H9 (cell line): ENCODE results near the gene GAS5. TPM values are rescaled to one million over a fixed set of nuclear protein-coding genes. Genes with fewer than 3 reads are reported as not detected.

Experiments used
- DNase-seq: peaks from one replicate; pipeline ENCODE4 v3.0.0-alpha.2; 2017
- H2AFZ ChIP-seq: one replicate; pipeline ENCODE4 v1.6.1; 2013; ENCODE audit warnings: mild to moderate bottlenecking, low read length, control low read depth, moderate library complexity
- H2AK5ac ChIP-seq: 2 replicates; pipeline ENCODE4 v1.6.1; 2013; ENCODE audit warnings: low read length, control low read depth, mixed read lengths; ENCODE audit not compliant: insufficient read length
- H2BK120ac ChIP-seq: one replicate; pipeline ENCODE4 v1.6.1; 2013; ENCODE audit warnings: low read depth, mild to moderate bottlenecking, low read length, control low read depth, inconsistent platforms; ENCODE audit not compliant: poor library complexity, severe bottlenecking
- H2BK12ac ChIP-seq: 2 replicates; pipeline ENCODE4 v1.6.1; 2013; ENCODE audit warnings: low read length, control low read depth, mixed read lengths, low read depth; ENCODE audit not compliant: insufficient read length
- H2BK15ac ChIP-seq: 2 replicates; pipeline ENCODE4 v1.6.1; 2013; ENCODE audit warnings: low read depth, low read length, control low read depth
- H2BK20ac ChIP-seq: one replicate; pipeline ENCODE4 v1.6.1; 2013; ENCODE audit warnings: low read depth, mild to moderate bottlenecking, low read length, control low read depth, inconsistent platforms; ENCODE audit not compliant: poor library complexity, severe bottlenecking
- H2BK5ac ChIP-seq: 2 replicates; pipeline ENCODE4 v1.6.1; 2013; ENCODE audit warnings: low read length, control low read depth, mixed read lengths; ENCODE audit not compliant: insufficient read length
- H3K14ac ChIP-seq: 2 replicates; pipeline ENCODE4 v1.6.1; 2013; ENCODE audit warnings: low read length, control low read depth; ENCODE audit not compliant: insufficient read depth
- H3K18ac ChIP-seq: 2 replicates; pipeline ENCODE4 v1.6.1; 2013; ENCODE audit warnings: low read depth, mild to moderate bottlenecking, mixed read lengths, low read length, control low read depth; ENCODE audit not compliant: insufficient read length
- H3K23ac ChIP-seq: 2 replicates; pipeline ENCODE4 v1.6.1; 2013; ENCODE audit warnings: low read length, control low read depth, mixed read lengths, low read depth; ENCODE audit not compliant: insufficient read length
- H3K23me2 ChIP-seq: 2 replicates; pipeline ENCODE4 v1.6.1; 2013; ENCODE audit warnings: low read depth, mild to moderate bottlenecking, mixed read lengths, low read length, control low read depth; ENCODE audit not compliant: insufficient read length, poor library complexity, severe bottlenecking
- H3K27ac ChIP-seq: 2 replicates; pipeline ENCODE4 v1.5.1; 2013; ENCODE audit warnings: low read length, control low read depth, mixed read lengths, low read depth; ENCODE audit not compliant: insufficient read length
- H3K27me3 ChIP-seq: 2 replicates; pipeline ENCODE4 v1.6.1; 2013; ENCODE audit warnings: low read length, control low read depth, inconsistent platforms; ENCODE audit not compliant: insufficient read depth
- H3K4ac ChIP-seq: 2 replicates; pipeline ENCODE4 v1.6.1; 2013; ENCODE audit warnings: low read depth, mild to moderate bottlenecking, control low read depth, inconsistent platforms, low read length, moderate library complexity
- H3K4me1 ChIP-seq: 2 replicates; pipeline ENCODE4 v1.6.1; 2013; ENCODE audit warnings: low read length, control low read depth, inconsistent platforms; ENCODE audit not compliant: insufficient read depth
- H3K4me2 ChIP-seq: 2 replicates; pipeline ENCODE4 v1.6.1; 2013; ENCODE audit warnings: low read length, control low read depth, mixed read lengths; ENCODE audit not compliant: insufficient read length, insufficient read depth
- H3K56ac ChIP-seq: 2 replicates; pipeline ENCODE4 v1.6.1; 2013; ENCODE audit warnings: low read depth, mild to moderate bottlenecking, mixed read lengths, low read length, control low read depth; ENCODE audit not compliant: insufficient read length
- H3K79me1 ChIP-seq: 2 replicates; pipeline ENCODE4 v1.6.1; 2013; ENCODE audit warnings: low read depth, mild to moderate bottlenecking, moderate library complexity, low read length, control low read depth, inconsistent platforms; ENCODE audit not compliant: insufficient read depth, poor library complexity, severe bottlenecking
- H3K79me2 ChIP-seq: 2 replicates; pipeline ENCODE4 v1.6.1; 2013; ENCODE audit warnings: low read length, control low read depth, inconsistent platforms; ENCODE audit not compliant: insufficient read depth
- H3K9ac ChIP-seq: 2 replicates; pipeline ENCODE4 v1.6.1; 2013; ENCODE audit warnings: low read length, control low read depth, mixed read lengths; ENCODE audit not compliant: insufficient read length; ENCODE audit errors: extremely low read depth
- H3K9me3 ChIP-seq: one replicate; pipeline ENCODE4 v1.6.1; 2013; ENCODE audit warnings: low read depth, low read length, inconsistent platforms; ENCODE audit not compliant: control insufficient read depth
- H3T11ph ChIP-seq: one replicate; pipeline ENCODE4 v1.6.1; 2013; ENCODE audit warnings: mild to moderate bottlenecking, low read length, control low read depth, inconsistent platforms
- H4K20me1 ChIP-seq: one replicate; pipeline ENCODE4 v1.6.1; 2013; ENCODE audit not compliant: control insufficient read depth, insufficient read length, insufficient read depth
- H4K5ac ChIP-seq: 2 replicates; pipeline ENCODE4 v1.6.1; 2013; ENCODE audit warnings: low read depth, mild to moderate bottlenecking, mixed read lengths, low read length, control low read depth; ENCODE audit not compliant: insufficient read length
- H4K8ac ChIP-seq: replicated peaks from 2 replicates; pipeline ENCODE4 v1.6.1; 2013; ENCODE audit warnings: low read length, control low read depth, mixed read lengths, low read depth; ENCODE audit not compliant: insufficient read length
- H4K91ac ChIP-seq: 2 replicates; pipeline ENCODE4 v1.6.1; 2013; ENCODE audit warnings: low read depth, mild to moderate bottlenecking, moderate library complexity, mixed read lengths, low read length, control low read depth; ENCODE audit not compliant: insufficient read length
- H3K27ac Mint-ChIP-seq, 3 experiments: 2 replicates in 2 of 3; 3 replicates in 1 of 3; pipeline ENCODE4 v1.8.0; 2020 to 2021; ENCODE audit warnings: mixed read lengths in 3 of 3, mild to moderate bottlenecking in 1 of 3, moderate library complexity in 1 of 3
- H3K27me3 Mint-ChIP-seq: 2 replicates; pipeline ENCODE4 v1.8.0; 2021; ENCODE audit warnings: low read depth, mild to moderate bottlenecking, moderate library complexity, mixed read lengths
- H3K36me3 Mint-ChIP-seq, 3 experiments: 2 replicates in 2 of 3; 3 replicates in 1 of 3; pipeline ENCODE4 v1.8.0; 2020 to 2021; ENCODE audit warnings: low read depth in 3 of 3, mixed read lengths in 3 of 3; ENCODE audit not compliant: insufficient read depth in 1 of 3
- H3K4me1 Mint-ChIP-seq, 2 experiments: 2 replicates each; pipeline ENCODE4 v1.8.0; 2020; ENCODE audit warnings: mixed read lengths in 2 of 2
- H3K4me3 Mint-ChIP-seq, 2 experiments: 2 replicates in 1 of 2; 3 replicates in 1 of 2; pipeline ENCODE4 v1.8.0; 2020 to 2021; ENCODE audit warnings: mild to moderate bottlenecking in 2 of 2, mixed read lengths in 2 of 2, moderate library complexity in 1 of 2
- H3K9me3 Mint-ChIP-seq, 2 experiments: 2 replicates in 1 of 2; 3 replicates in 1 of 2; pipeline ENCODE4 v1.8.0; 2020; ENCODE audit warnings: mild to moderate bottlenecking in 2 of 2, mixed read lengths in 2 of 2, moderate library complexity in 1 of 2
- CTCF ChIP-seq: fragments of 200-600 bp; sonication (generic); conservative IDR thresholded peaks from 3 replicates; pipeline ENCODE4 v1.8.0; 2021; ENCODE audit warnings: antibody characterized with exemption, mild to moderate bottlenecking
- WGBS: extraction: QIAGEN DNeasy Blood & Tissue Kit; methylation state at CpG from one replicate; pipeline ENCODE4 v1.1.7; 2013; ENCODE audit warnings: missing lambda C conversion rate, low lambda C conversion rate, mixed read lengths; ENCODE audit not compliant: insufficient read length; ENCODE audit errors: extremely low coverage; 5-methylcytosine and 5-hydroxymethylcytosine counted together
- total RNA-seq: library from RNA; stranded (reverse); gene quantifications from 2 replicates; pipeline ENCODE4 v1.2.1, GENCODE V29; 2021

GAS5 gene
- total RNA-seq, 1 experiment from 2014 or later, result 690 TPM

- Histone ChIP-seq H3K9me3 (no peaks in the 10 kb centered on the region), H3K56ac (no peak overlapping the region), H3K27me3 (no peaks in the 10 kb centered on the region), H3K23me2 (peaks cover 9% of the 10 kb centered on the region), H3K79me1 (no peaks in the 10 kb centered on the region), H3T11ph (no peak overlapping the region), H3K27ac (peak overlapping the region; percentile 22), H2AFZ (no peak overlapping the region), H3K9ac (peak overlapping the region; percentile 98), H2BK12ac (no peak overlapping the region), H3K4ac (no peak overlapping the region), H2AK5ac (no peak overlapping the region), H2BK20ac (no peak overlapping the region), H3K18ac (no peak overlapping the region), H4K8ac (no peak overlapping the region), H3K23ac (no peak overlapping the region), H3K4me1 (no peaks in the 10 kb centered on the region), H3K4me2 (peak overlapping the region; percentile 23), H4K91ac (no peak overlapping the region), H3K79me2 (peaks cover 16% of the 10 kb centered on the region; the same call in 1 of the 2 replicates), H2BK120ac (no peak overlapping the region), H2BK15ac (no peak overlapping the region), H4K20me1 (no peaks in the 10 kb centered on the region), H4K5ac (no peak overlapping the region), H3K14ac (no peak overlapping the region), H2BK5ac (no peak overlapping the region)
- Mint-ChIP-seq H3K4me3 (peak overlapping the region; percentile 98 to 99), H3K27me3 (peaks cover 3% of the 10 kb centered on the region; the same call in 1 of the 2 replicates), H3K36me3 (peaks cover 45 to 75% (median 56%) of the 10 kb centered on the region in 3 experiments), H3K4me1 (peaks cover 16 to 37% of the 10 kb centered on the region in 2 experiments), H3K9me3 (peaks cover 0 to 9% of the 10 kb centered on the region in 2 experiments; a peak in 2 of 5 replicates), H3K27ac (peak overlapping the region; percentile 77 to 99 (median 84); a peak in 5 of 7 replicates)
- TF ChIP-seq CTCF, result no peak
- WGBS, result no CpG with 5 or more reads among the region's 5 CpGs
- DNase-seq, result no peak
These were observed 3.5 kb downstream of the GAS5 start for GRCh38 chr1:173864179-173864867.
